ENCODE data around the gene ARNT2.

DNA sequence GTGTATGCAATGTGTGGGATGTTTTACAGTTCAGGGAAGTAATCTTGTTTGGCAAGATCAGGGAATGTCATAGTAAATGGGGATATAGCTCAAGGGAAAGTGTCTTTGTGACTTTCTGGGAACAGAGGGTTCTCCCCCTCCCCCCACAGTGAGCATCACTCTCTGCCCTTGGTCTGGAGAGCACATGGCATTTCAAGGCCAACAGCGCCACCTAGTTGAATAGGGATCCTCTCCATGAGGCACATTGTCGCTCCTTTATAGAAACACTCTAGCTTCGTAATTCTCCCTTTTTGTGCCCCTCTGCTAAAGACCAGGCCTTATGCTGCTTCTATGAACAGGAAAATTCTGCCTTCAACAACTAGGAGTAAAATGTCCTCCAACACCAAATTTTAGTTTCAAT, 37.1 kb upstream of the ARNT2 start:
- TF ChIP-seq, protein P1, sequence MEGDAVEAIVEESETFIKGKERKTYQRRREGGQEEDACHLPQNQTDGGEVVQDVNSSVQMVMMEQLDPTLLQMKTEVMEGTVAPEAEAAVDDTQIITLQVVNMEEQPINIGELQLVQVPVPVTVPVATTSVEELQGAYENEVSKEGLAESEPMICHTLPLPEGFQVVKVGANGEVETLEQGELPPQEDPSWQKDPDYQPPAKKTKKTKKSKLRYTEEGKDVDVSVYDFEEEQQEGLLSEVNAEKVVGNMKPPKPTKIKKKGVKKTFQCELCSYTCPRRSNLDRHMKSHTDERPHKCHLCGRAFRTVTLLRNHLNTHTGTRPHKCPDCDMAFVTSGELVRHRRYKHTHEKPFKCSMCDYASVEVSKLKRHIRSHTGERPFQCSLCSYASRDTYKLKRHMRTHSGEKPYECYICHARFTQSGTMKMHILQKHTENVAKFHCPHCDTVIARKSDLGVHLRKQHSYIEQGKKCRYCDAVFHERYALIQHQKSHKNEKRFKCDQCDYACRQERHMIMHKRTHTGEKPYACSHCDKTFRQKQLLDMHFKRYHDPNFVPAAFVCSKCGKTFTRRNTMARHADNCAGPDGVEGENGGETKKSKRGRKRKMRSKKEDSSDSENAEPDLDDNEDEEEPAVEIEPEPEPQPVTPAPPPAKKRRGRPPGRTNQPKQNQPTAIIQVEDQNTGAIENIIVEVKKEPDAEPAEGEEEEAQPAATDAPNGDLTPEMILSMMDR (IDR thresholded peaks at IDR 0.05) = no peak
- TF ChIP-seq POLR2A (IDR thresholded peaks at IDR 0.05) = no peak
